SIG-M5 (cell line): Measurements from ENCODE around the gene RBPMS2.

Experiments used
- DNase-seq: peaks from one replicate; lab custom pipeline; 2025; lab: John Stamatoyannopoulos, UW

Gene RBPMS2

DNA sequence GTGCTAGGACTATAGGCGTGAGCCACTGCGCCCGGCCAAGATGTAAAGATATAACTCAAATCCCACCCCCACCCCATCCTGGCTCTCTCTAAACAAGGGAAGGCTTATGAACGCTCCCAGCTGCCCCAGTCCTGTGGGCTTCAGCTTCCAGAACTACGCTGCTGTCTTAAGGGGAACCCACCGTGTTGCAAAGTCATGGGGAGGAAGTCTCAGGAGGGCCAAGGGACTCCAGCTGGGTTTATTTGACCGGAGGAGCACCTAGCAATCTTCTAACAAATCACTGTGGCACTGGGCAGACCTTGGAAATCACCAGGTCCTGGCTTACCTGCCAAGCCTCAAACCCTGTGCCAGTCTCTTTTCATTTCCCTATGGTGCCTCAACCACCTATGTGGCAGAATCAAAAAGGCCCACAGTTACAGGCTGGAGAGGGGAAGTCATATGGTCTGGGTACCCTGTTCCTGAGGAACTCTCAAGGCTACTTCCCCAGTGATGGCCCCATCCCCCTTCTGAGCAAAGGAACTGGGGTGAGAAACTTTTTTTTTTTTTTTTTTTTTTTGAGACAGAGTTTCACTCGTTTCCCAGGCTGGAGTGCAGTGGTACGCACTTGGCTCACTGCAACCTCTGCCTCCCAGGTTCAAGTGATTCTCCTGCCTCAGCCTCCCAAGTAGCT lies 83.4 kb downstream of the RBPMS2 start:
- no peak for DNase-seq

DNA sequence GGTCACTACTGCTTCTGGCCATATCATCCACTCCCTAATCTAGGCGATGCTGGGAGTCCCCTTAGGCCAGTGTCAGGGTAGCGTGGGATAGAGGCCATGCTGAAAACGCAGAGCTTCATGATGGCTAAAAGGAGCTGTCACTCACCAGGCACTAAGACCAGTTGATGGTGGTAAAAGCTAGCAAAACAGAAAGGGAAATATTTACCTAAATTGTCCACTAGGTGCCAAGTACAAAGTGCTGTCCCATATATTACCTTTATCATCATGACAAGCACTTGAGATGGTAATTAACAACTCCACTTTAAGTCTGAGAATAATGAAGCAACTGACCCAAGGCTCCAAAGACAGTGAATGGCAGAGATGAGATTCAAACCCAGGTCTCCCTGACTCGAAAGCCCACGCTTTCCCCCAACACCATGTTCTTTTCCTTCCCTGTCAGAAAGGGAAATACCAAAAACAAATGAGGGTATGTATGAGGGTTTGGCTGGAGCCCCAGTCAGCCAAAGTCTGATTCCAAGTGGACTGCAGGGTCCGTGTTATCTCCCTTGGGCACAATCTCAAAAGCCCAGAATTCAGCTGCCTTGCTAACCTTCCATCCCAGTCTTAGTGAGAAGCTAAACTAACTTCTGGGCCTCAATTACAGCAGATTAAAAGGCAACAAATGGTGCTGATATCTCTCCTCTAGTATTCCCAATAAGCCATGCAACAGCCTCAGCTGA lies 84.7 kb downstream of the RBPMS2 start:
- DNase-seq = no peak

DNA sequence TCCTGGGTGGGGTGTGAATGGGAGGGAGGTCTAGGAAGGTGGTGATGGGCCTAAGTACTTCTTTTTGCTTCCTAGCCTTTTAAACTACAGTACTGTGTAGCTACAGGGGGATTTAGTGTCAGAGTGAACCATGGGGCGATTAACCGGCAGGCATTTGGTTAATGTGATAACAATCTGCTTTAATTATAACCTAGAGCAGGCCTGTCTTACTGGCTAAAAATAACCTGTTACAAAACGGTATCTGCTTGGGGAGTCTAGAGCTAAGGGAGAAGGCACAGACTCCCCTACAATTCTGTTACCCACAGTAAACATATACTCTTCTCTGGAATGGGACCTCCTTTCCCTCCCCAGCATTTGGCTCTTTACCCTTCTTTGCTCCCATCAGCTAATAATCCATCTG lies 85.4 kb downstream of the RBPMS2 start:
- DNase-seq = no peak
